Measurements from ENCODE around the gene OR13C8. TPM values are rescaled to one million over a fixed set of nuclear protein-coding genes. Genes with fewer than 3 reads are reported as not detected.

OR13C8 gene
- total RNA-seq, result not detected

GRCh38 chr9:104568868-104569267 is at the start of gene OR13C8:
Gene OR13C8, plus strand, starts transcription at chr9:104569168. Its CDS starts 0 bp downstream, at chr9:104569168.

GRCh38 chr9:104527109-104527508 is 41.9 kb upstream of the OR13C8 start, which contains the start of gene OR13C4:
Gene OR13C4, minus strand, starts transcription at chr9:104527209. Its CDS starts 0 bp downstream, at chr9:104527209.

GRCh38 chr9:104536756-104537155 is 32.2 kb upstream of the OR13C8 start, which contains the start of gene OR13C3:
Gene OR13C3, minus strand, starts transcription at chr9:104536856. Its CDS starts 133 bp downstream, at chr9:104536723.

GRCh38 chr9:104599313-104599712 is 30.3 kb downstream of the OR13C8 start, which contains the start of gene OR13C5:
Gene OR13C5, minus strand, starts transcription at chr9:104599413. Its CDS starts 0 bp downstream, at chr9:104599413.

GRCh38 chr9:104605527-104605926 is 36.6 kb downstream of the OR13C8 start, which contains the start of gene OR13C2:
Gene OR13C2, minus strand, starts transcription at chr9:104605627. Its CDS starts 0 bp downstream, at chr9:104605627.

GRCh38 chr9:104618104-104618503 is 49.1 kb downstream of the OR13C8 start, which contains the start of gene OR13C9:
Gene OR13C9, minus strand, starts transcription at chr9:104618204. Its CDS starts 0 bp downstream, at chr9:104618204.

Other genes with a start within 250 kb of the OR13C8 start
- gene OR13F1, start 64.9 kb upstream of the OR13C8 start, total RNA-seq, result not detected
- not detected for gene OR13C4, start 42.0 kb upstream of the OR13C8 start, total RNA-seq
- not detected for gene OR13C3, start 32.3 kb upstream of the OR13C8 start, total RNA-seq
- gene OR13C5, start 30.2 kb downstream of the OR13C8 start, total RNA-seq, result not detected
- 0.18 TPM for gene OR13C2, start 36.5 kb downstream of the OR13C8 start, total RNA-seq
- 0.58 TPM for gene OR13C9, start 49.0 kb downstream of the OR13C8 start, total RNA-seq
- gene OR13D1, start 125.3 kb downstream of the OR13C8 start, total RNA-seq, result not detected
- 47.2 TPM for gene NIPSNAP3A, start 178.5 kb downstream of the OR13C8 start, total RNA-seq
- gene NIPSNAP3B, start 195.0 kb downstream of the OR13C8 start, total RNA-seq, result 9.0 TPM